MM.1S (cell line): ENCODE data around the gene MRPS6.

Experiments used
- DNase-seq: peaks from one replicate; pipeline ENCODE4 v3.0.0-alpha.2; 2015
- H2AFZ ChIP-seq: fragments of 300-600 bp; sonication (generic); 2 replicates; pipeline ENCODE4 v1.6.0; 2016; ENCODE audit warnings: antibody characterized with exemption, low read length
- H3F3A ChIP-seq: fragments of 300-600 bp; sonication (generic); 2 replicates; pipeline ENCODE4 v1.6.1; 2016; ENCODE audit warnings: mild to moderate bottlenecking, antibody characterized with exemption, low read length, moderate library complexity, mixed read lengths; ENCODE audit not compliant: insufficient read depth
- H3K27ac ChIP-seq: fragments of 300-600 bp; sonication (generic); 2 replicates; pipeline ENCODE4 v1.5.1; 2016; ENCODE audit warnings: mild to moderate bottlenecking, low read length
- H3K27me3 ChIP-seq: fragments of 300-600 bp; sonication (generic); replicated peaks from 2 replicates; pipeline ENCODE4 v1.6.0; 2016; ENCODE audit warnings: low read length; ENCODE audit not compliant: insufficient read depth
- H3K36me3 ChIP-seq: fragments of 300-600 bp; sonication (generic); replicated peaks from 2 replicates; pipeline ENCODE4 v1.6.1; 2016; ENCODE audit warnings: mild to moderate bottlenecking, low read length, mixed read lengths; ENCODE audit not compliant: insufficient read depth
- H3K4me1 ChIP-seq: fragments of 300-600 bp; sonication (generic); 2 replicates; pipeline ENCODE4 v1.6.1; 2016; ENCODE audit warnings: low read length, mixed read lengths
- H3K4me2 ChIP-seq: fragments of 300-600 bp; sonication (generic); 2 replicates; pipeline ENCODE4 v1.6.0; 2016; ENCODE audit warnings: low read depth, low read length
- H3K4me3 ChIP-seq: fragments of 300-600 bp; sonication (generic); 2 replicates; pipeline ENCODE4 v1.5.1; 2016; ENCODE audit warnings: low read length, mixed read lengths
- H3K79me2 ChIP-seq: fragments of 300-600 bp; sonication (generic); 2 replicates; pipeline ENCODE4 v1.6.1; 2016; ENCODE audit warnings: mixed run types, low read length, mixed read lengths
- H3K9ac ChIP-seq: fragments of 300-600 bp; sonication (generic); 2 replicates; pipeline ENCODE4 v1.6.1; 2016; ENCODE audit warnings: low read length, mixed read lengths
- H3K9me2 ChIP-seq: fragments of 300-600 bp; sonication (generic); replicated peaks from 2 replicates; pipeline ENCODE4 v1.6.1; 2016; ENCODE audit warnings: mild to moderate bottlenecking, low read length, mixed read lengths; ENCODE audit not compliant: insufficient read depth
- H3K9me3 ChIP-seq: fragments of 300-600 bp; sonication (generic); replicated peaks from 2 replicates; pipeline ENCODE4 v1.6.1; 2016; ENCODE audit warnings: mild to moderate bottlenecking, low read length, mixed read lengths; ENCODE audit not compliant: insufficient read depth
- H4K20me1 ChIP-seq: fragments of 300-600 bp; sonication (generic); 2 replicates; pipeline ENCODE4 v1.6.1; 2016; ENCODE audit warnings: mild to moderate bottlenecking, low read length, moderate library complexity, mixed read lengths; ENCODE audit not compliant: insufficient read depth
- CTCF ChIP-seq: fragments of 300-600 bp; sonication (generic); IDR thresholded peaks from 2 replicates; pipeline ENCODE4 v1.5.1; 2016; ENCODE audit warnings: antibody characterized with exemption, low read length, mixed read lengths
- EZH2 ChIP-seq: fragments of 300-600 bp; sonication (generic); optimal IDR thresholded peaks from 2 replicates; pipeline ENCODE3; 2017; ENCODE audit warnings: low read depth, mild to moderate bottlenecking, antibody characterized with exemption, low read length, mixed read lengths
- EZH2phosphoT487 ChIP-seq: fragments of 300-600 bp; sonication (generic); IDR thresholded peaks from 2 replicates; pipeline ENCODE4 v1.6.1; 2018; ENCODE audit warnings: antibody characterized with exemption, low read length

The MRPS6 gene

GRCh38 chr21:34180407-34180806, 107.0 kb downstream of the MRPS6 start:
- no peak overlapping the region for H3K4me2 ChIP-seq

GRCh38 chr21:34180826-34181359, 107.5 kb downstream of the MRPS6 start:
- DNase-seq = no peak
- TF ChIP-seq CTCF = no peak
- TF ChIP-seq EZH2phosphoT487 = no peak
- no peak for TF ChIP-seq EZH2
- H2AFZ ChIP-seq = no peak overlapping the region
- H3K4me3 ChIP-seq = no peak overlapping the region
- H3K27ac ChIP-seq = no peak overlapping the region
- H3K36me3 ChIP-seq = no peaks in the 10 kb centered on the region
- H3K4me1 ChIP-seq = no peaks in the 10 kb centered on the region
- no peaks in the 10 kb centered on the region for H4K20me1 ChIP-seq
- H3K79me2 ChIP-seq = no peaks in the 10 kb centered on the region
- H3K9ac ChIP-seq = no peak overlapping the region
- no peak overlapping the region for H3K4me2 ChIP-seq
- no peaks in the 10 kb centered on the region for H3F3A ChIP-seq
- no peaks in the 10 kb centered on the region for H3K9me3 ChIP-seq
- H3K9me2 ChIP-seq = no peaks in the 10 kb centered on the region
- no peaks in the 10 kb centered on the region for H3K27me3 ChIP-seq

More at GRCh38 chr21:34180407-34180806, 107.0 kb downstream of the MRPS6 start:
- H3K9ac ChIP-seq = no peak overlapping the region
- H3K27ac ChIP-seq = no peak overlapping the region
- no peaks in the 10 kb centered on the region for H3K27me3 ChIP-seq
- H3K9me2 ChIP-seq = no peaks in the 10 kb centered on the region
- no peaks in the 10 kb centered on the region for H3K36me3 ChIP-seq
- no peaks in the 10 kb centered on the region for H3K9me3 ChIP-seq
- H4K20me1 ChIP-seq = no peaks in the 10 kb centered on the region
- no peaks in the 10 kb centered on the region for H3F3A ChIP-seq
- TF ChIP-seq CTCF = no peak
- TF ChIP-seq EZH2phosphoT487 = no peak
- no peaks in the 10 kb centered on the region for H3K4me1 ChIP-seq
- H3K4me3 ChIP-seq = no peak overlapping the region
- no peaks in the 10 kb centered on the region for H3K79me2 ChIP-seq
- no peak for DNase-seq
- no peak overlapping the region for H2AFZ ChIP-seq

GRCh38 chr21:34181431-34182039, 108.2 kb downstream of the MRPS6 start:
- no peak overlapping the region for H3K4me3 ChIP-seq
- TF ChIP-seq EZH2phosphoT487 (no peak), EZH2 (no peak), CTCF (no peak)
- no peak overlapping the region for H2AFZ ChIP-seq
- H3K9me2 ChIP-seq = no peaks in the 10 kb centered on the region
- no peak for DNase-seq
- no peaks in the 10 kb centered on the region for H3K79me2 ChIP-seq
- no peaks in the 10 kb centered on the region for H3K27me3 ChIP-seq
- no peaks in the 10 kb centered on the region for H4K20me1 ChIP-seq
- H3K27ac ChIP-seq = no peak overlapping the region
- no peaks in the 10 kb centered on the region for H3F3A ChIP-seq
- H3K4me1 ChIP-seq = no peaks in the 10 kb centered on the region
- no peaks in the 10 kb centered on the region for H3K9me3 ChIP-seq
- no peaks in the 10 kb centered on the region for H3K36me3 ChIP-seq
- H3K9ac ChIP-seq = no peak overlapping the region
- no peak overlapping the region for H3K4me2 ChIP-seq
